ENCODE results near the gene ARID4A. TPM values are rescaled to one million over a fixed set of nuclear protein-coding genes. Genes with fewer than 3 reads are reported as not detected.

Gene ARID4A
- total and polyA plus RNA-seq, 2 of the 13 experiments (the other 11 are each of a cell fraction or from before 2014, with no cell fraction given): 7.2 to 9.7 TPM

GRCh38 chr14:58395812-58396788 lies 97.7 kb downstream of the ARID4A start, which contains the start of gene TOMM20L (continued):
- TF ChIP-seq, protein P1, sequence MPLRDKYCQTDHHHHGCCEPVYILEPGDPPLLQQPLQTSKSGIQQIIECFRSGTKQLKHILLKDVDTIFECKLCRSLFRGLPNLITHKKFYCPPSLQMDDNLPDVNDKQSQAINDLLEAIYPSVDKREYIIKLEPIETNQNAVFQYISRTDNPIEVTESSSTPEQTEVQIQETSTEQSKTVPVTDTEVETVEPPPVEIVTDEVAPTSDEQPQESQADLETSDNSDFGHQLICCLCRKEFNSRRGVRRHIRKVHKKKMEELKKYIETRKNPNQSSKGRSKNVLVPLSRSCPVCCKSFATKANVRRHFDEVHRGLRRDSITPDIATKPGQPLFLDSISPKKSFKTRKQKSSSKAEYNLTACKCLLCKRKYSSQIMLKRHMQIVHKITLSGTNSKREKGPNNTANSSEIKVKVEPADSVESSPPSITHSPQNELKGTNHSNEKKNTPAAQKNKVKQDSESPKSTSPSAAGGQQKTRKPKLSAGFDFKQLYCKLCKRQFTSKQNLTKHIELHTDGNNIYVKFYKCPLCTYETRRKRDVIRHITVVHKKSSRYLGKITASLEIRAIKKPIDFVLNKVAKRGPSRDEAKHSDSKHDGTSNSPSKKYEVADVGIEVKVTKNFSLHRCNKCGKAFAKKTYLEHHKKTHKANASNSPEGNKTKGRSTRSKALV (CRISPR knock-in tag; IDR thresholded peaks at IDR 0.05): no peak
- TF ChIP-seq ZNF24 (IDR thresholded peaks at IDR 0.05) (no peak), RBFOX2 (IDR thresholded peaks at IDR 0.05; ENCODE audit: low read depth, low read length) (peak; percentile 88), REST (IDR thresholded peaks at IDR 0.05; ENCODE audit: borderline replicate concordance in 1 of 2, low read depth in 1 of 2, low read length in 2 of 2) (no peak), ZNF572 (CRISPR knock-in tag; IDR thresholded peaks at IDR 0.05) (no peak), ZBTB1 (CRISPR knock-in tag; IDR thresholded peaks at IDR 0.05; ENCODE audit: borderline replicate concordance) (no peak), MAZ (IDR thresholded peaks at IDR 0.05; ENCODE audit: borderline replicate concordance, low read depth, low read length) (no peak), MAZ (CRISPR knock-in tag; IDR thresholded peaks at IDR 0.05; ENCODE audit: low read depth) (peak; percentile 78), RFXANK (CRISPR knock-in tag; IDR thresholded peaks at IDR 0.05) (no peak), HNF4A (CRISPR knock-in tag; IDR thresholded peaks at IDR 0.05) (no peak), ZNF704 (CRISPR knock-in tag; IDR thresholded peaks at IDR 0.05; ENCODE audit: borderline replicate concordance) (no peak), NKX3-1 (CRISPR knock-in tag; IDR thresholded peaks at IDR 0.05) (peak; percentile 86), ZNF772 (CRISPR knock-in tag; IDR thresholded peaks at IDR 0.05) (no peak), NFRKB (IDR thresholded peaks at IDR 0.05) (no peak), MIER2 (CRISPR knock-in tag; IDR thresholded peaks at IDR 0.05) (no peak), DMTF1 (CRISPR knock-in tag; IDR thresholded peaks at IDR 0.05) (no peak), TCF7 (IDR thresholded peaks at IDR 0.05; ENCODE audit: low read depth) (no peak), FIP1L1 (IDR thresholded peaks at IDR 0.05; ENCODE audit: borderline replicate concordance, insufficient read depth, low read depth, low read length) (no peak)

Data from HepG2 (cell line).